ENCODE measurements around the gene MAS1. TPM values are rescaled to one million over a fixed set of nuclear protein-coding genes. Genes with fewer than 3 reads are reported as not detected.

MAS1 gene
- total RNA-seq, 4 donors from 2014 or later = under 0.01 to 0.58 (median 0.43) TPM

DNA sequence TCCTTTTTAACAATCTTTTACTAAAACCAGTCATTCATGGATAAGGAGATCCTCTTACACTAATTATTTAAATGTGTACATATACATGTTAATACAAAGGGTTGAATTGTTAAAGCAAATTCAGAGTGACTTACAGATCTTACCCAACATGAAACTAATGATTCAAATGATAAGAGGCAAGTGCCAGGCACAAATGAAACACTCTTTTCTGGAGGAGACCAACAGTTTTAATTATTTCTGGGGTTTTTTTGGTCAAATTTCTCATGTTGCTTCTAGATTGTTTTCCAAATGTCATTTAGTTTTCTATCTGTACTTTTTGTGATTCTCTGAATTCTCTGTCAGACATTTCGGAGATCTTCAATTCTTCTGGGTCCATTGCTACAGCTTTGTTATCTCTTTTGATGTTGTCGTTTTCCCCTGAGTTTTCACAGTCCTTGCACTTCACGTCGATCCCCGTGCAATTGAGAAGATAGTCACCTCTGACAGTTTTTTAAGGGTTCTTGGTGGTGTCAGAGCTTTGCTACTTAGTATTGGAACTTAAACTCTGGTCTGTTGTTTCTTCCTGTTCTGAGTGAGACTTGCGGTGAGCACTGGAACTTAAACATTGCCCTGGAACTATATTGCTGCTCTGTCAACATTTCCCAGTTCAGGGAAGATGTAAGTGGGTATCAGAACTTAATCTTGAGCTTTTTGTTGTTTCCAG is 23.2 kb downstream of the MAS1 start:
- no peaks in the 10 kb centered on the region for H3K27me3 ChIP-seq
- no peak overlapping the region for H3K27ac ChIP-seq
- no peak for DNase-seq
- H3K4me3 ChIP-seq = no peak overlapping the region
- H3K9me3 ChIP-seq = no peaks in the 10 kb centered on the region
- TF ChIP-seq, protein P1, sequence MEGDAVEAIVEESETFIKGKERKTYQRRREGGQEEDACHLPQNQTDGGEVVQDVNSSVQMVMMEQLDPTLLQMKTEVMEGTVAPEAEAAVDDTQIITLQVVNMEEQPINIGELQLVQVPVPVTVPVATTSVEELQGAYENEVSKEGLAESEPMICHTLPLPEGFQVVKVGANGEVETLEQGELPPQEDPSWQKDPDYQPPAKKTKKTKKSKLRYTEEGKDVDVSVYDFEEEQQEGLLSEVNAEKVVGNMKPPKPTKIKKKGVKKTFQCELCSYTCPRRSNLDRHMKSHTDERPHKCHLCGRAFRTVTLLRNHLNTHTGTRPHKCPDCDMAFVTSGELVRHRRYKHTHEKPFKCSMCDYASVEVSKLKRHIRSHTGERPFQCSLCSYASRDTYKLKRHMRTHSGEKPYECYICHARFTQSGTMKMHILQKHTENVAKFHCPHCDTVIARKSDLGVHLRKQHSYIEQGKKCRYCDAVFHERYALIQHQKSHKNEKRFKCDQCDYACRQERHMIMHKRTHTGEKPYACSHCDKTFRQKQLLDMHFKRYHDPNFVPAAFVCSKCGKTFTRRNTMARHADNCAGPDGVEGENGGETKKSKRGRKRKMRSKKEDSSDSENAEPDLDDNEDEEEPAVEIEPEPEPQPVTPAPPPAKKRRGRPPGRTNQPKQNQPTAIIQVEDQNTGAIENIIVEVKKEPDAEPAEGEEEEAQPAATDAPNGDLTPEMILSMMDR (IDR thresholded peaks at IDR 0.05) = no peak
- no peak for TF ChIP-seq POLR2A (IDR thresholded peaks at IDR 0.05)
- intact Hi-C loops (cut with DNase I; ENCODE audit: low total_unique reads) = no loop called here
- H3K36me3 ChIP-seq = no peaks in the 10 kb centered on the region
- H3K4me1 ChIP-seq = no peaks in the 10 kb centered on the region

- Histone ChIP-seq H3K9me3 (no peaks in the 10 kb centered on the region), H3K4me1 (no peaks in the 10 kb centered on the region), H3K36me3 (no peaks in the 10 kb centered on the region), H3K27me3 (no peaks in the 10 kb centered on the region), H3K4me3 (no peak overlapping the region), H3K27ac (no peak overlapping the region)
- no peak for TF ChIP-seq POLR2A (IDR thresholded peaks at IDR 0.05)
- TF ChIP-seq, protein P1 (IDR thresholded peaks at IDR 0.05) = no peak
- intact Hi-C loops (cut with DNase I; ENCODE audit: low total_unique reads) = no loop called here
- DNase-seq = no peak
Observed at GRCh38 chr6:159914565-159914923, 23.8 kb downstream of the MAS1 start.

DNA sequence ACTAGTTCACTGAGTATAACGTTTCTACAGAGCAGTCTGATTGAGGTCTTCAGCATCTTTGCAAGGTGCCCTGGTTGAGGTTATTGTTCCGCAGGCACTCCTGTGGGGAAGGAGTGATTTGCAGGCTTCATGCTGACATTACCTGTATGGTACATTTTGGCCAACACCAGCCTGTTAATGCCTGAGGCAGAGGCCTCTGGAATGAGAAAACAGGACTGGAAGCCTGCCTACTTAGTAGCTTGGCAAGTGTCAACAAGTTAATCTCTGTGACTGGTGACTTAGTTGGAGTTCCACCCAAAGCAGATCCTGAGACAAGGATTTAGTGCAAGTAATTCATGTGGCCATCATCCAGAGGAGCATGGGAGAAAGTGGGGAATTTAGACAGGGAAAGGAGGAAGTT is 24.6 kb downstream of the MAS1 start:
- no peaks in the 10 kb centered on the region for H3K9me3 ChIP-seq
- intact Hi-C loops (cut with DNase I; ENCODE audit: low total_unique reads) = no loop called here
- H3K27me3 ChIP-seq = no peaks in the 10 kb centered on the region
- no peak for DNase-seq
- TF ChIP-seq, protein P1 (IDR thresholded peaks at IDR 0.05) = no peak
- no peak for TF ChIP-seq POLR2A (IDR thresholded peaks at IDR 0.05)
- H3K4me1 ChIP-seq = no peaks in the 10 kb centered on the region
- H3K4me3 ChIP-seq = no peak overlapping the region
- H3K27ac ChIP-seq = no peak overlapping the region
- no peaks in the 10 kb centered on the region for H3K36me3 ChIP-seq

GRCh38 chr6:159916237-159916636 is 25.4 kb downstream of the MAS1 start:
- TF ChIP-seq, protein P1 (IDR thresholded peaks at IDR 0.05) = no peak
- no peak overlapping the region for H3K4me3 ChIP-seq
- H3K36me3 ChIP-seq = no peaks in the 10 kb centered on the region
- H3K4me1 ChIP-seq = no peaks in the 10 kb centered on the region
- H3K27me3 ChIP-seq = no peaks in the 10 kb centered on the region
- H3K27ac ChIP-seq = no peak overlapping the region
- no peaks in the 10 kb centered on the region for H3K9me3 ChIP-seq
- intact Hi-C loops (cut with DNase I; ENCODE audit: low total_unique reads) = no loop called here
- no peak for DNase-seq

DNA sequence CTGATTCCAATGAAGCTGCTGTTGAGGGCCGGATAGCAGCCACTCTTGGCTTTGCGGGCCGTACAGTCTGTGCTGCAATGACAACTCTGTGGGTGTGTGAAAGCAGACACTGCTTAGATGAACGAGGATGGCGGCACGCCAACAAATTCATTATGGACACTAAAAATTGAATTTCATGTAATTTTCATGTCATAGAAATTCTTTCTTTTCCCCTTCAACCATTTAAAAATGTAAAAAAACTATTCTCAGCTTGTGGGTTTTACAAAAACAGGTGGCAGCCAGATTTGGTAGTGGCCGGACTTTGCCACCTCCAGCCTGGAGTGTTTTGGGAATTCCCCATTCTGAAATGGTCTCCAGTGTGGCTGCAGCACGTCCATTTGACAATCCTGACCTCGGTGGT is 26.0 kb downstream of the MAS1 start:
- Histone ChIP-seq H3K36me3 (no peaks in the 10 kb centered on the region), H3K9me3 (no peaks in the 10 kb centered on the region), H3K27ac (no peak overlapping the region), H3K27me3 (no peaks in the 10 kb centered on the region), H3K4me3 (no peak overlapping the region), H3K4me1 (no peaks in the 10 kb centered on the region)
- DNase-seq = no peak
- TF ChIP-seq, protein P1 (IDR thresholded peaks at IDR 0.05) = no peak
- TF ChIP-seq POLR2A (IDR thresholded peaks at IDR 0.05) = no peak
- intact Hi-C loops (cut with DNase I; ENCODE audit: low total_unique reads) = no loop called here
